Mononuclear cell (primary cell): ENCODE results near the gene BCL7A. TPM values are rescaled to one million over a fixed set of nuclear protein-coding genes. Genes with fewer than 3 reads are reported as not detected.
"Not testable (repeated sequence)": the region's sequence is repeated elsewhere in the genome, so short reads cannot be mapped to it uniquely, and the experiment has no call there.

Experiments
- H3K27me3 ChIP-seq: 2 replicates; pipeline ENCODE4 v1.6.0; 2011; ENCODE audit warnings: low read length, control low read depth; ENCODE audit not compliant: insufficient read depth
- H3K4me1 ChIP-seq: 2 replicates; pipeline ENCODE4 v1.5.1; 2011; ENCODE audit warnings: mild to moderate bottlenecking, low read length, control low read depth; ENCODE audit not compliant: insufficient read depth
- H3K4me3 ChIP-seq: 2 replicates; pipeline ENCODE4 v1.5.1; 2011; ENCODE audit warnings: mild to moderate bottlenecking, low read length, moderate library complexity
- H3K9me3 ChIP-seq: 2 replicates; pipeline ENCODE4 v1.5.1; 2011; ENCODE audit warnings: low read depth, mild to moderate bottlenecking, control low read depth, low read length
- total RNA-seq: library from RNA; depleted of rRNA; stranded (reverse); fragments of >200 nt; gene quantifications from one replicate; pipeline ENCODE4 v1.2.3, GENCODE V29; 2012

BCL7A gene
- total RNA-seq, 1 donor: 6.2 TPM

GRCh38 chr12:122051231-122051876 lies 29.7 kb downstream of the BCL7A start:
- Histone ChIP-seq H3K27me3 (no peaks in the 10 kb centered on the region), H3K9me3 (no peaks in the 10 kb centered on the region), H3K4me3 (no peak overlapping the region), H3K4me1 (peaks cover 4% of the 10 kb centered on the region)

GRCh38 chr12:122052285-122052684 lies 30.6 kb downstream of the BCL7A start:
- Histone ChIP-seq H3K27me3 (no peaks in the 10 kb centered on the region), H3K9me3 (no peaks in the 10 kb centered on the region), H3K4me1 (peaks cover 4% of the 10 kb centered on the region), H3K4me3 (no peak overlapping the region)

GRCh38 chr12:122054842-122055520 lies 33.3 kb downstream of the BCL7A start:
- H3K4me1 ChIP-seq: no peaks in the 10 kb centered on the region
- no peaks in the 10 kb centered on the region for H3K27me3 ChIP-seq
- H3K9me3 ChIP-seq: no peaks in the 10 kb centered on the region
- H3K4me3 ChIP-seq: no peak overlapping the region

GRCh38 chr12:122056406-122056805 lies 34.7 kb downstream of the BCL7A start:
- H3K4me3 ChIP-seq, H3K9me3 ChIP-seq, H3K4me1 ChIP-seq, H3K27me3 ChIP-seq: not testable (repeated sequence)

- Histone ChIP-seq H3K4me3 (no peak overlapping the region), H3K4me1 (no peaks in the 10 kb centered on the region), H3K27me3 (no peaks in the 10 kb centered on the region), H3K9me3 (no peaks in the 10 kb centered on the region)
Observed at GRCh38 chr12:122057007-122057735, 35.5 kb downstream of the BCL7A start.

- Histone ChIP-seq H3K9me3 (no peaks in the 10 kb centered on the region), H3K27me3 (no peaks in the 10 kb centered on the region), H3K4me1 (peaks cover 3% of the 10 kb centered on the region), H3K4me3 (no peak overlapping the region)
Observed at GRCh38 chr12:122057769-122058168, 36.1 kb downstream of the BCL7A start.

GRCh38 chr12:122058549-122059149 lies 37.0 kb downstream of the BCL7A start:
- H3K4me3 ChIP-seq: no peak overlapping the region
- no peaks in the 10 kb centered on the region for H3K27me3 ChIP-seq
- H3K4me1 ChIP-seq: peaks cover 12% of the 10 kb centered on the region
- H3K9me3 ChIP-seq: no peaks in the 10 kb centered on the region

- H3K9me3 ChIP-seq: no peaks in the 10 kb centered on the region
Observed at GRCh38 chr12:122059203-122059960, 37.7 kb downstream of the BCL7A start.

GRCh38 chr12:122060081-122060501 lies 38.4 kb downstream of the BCL7A start:
- Histone ChIP-seq H3K4me1 (peaks cover 16% of the 10 kb centered on the region), H3K4me3 (no peak overlapping the region), H3K9me3 (no peaks in the 10 kb centered on the region), H3K27me3 (no peaks in the 10 kb centered on the region)

More at GRCh38 chr12:122059203-122059960, 37.7 kb downstream of the BCL7A start:
- no peaks in the 10 kb centered on the region for H3K27me3 ChIP-seq
- no peak overlapping the region for H3K4me3 ChIP-seq
- H3K4me1 ChIP-seq: peaks cover 16% of the 10 kb centered on the region

GRCh38 chr12:122061253-122061652 lies 39.6 kb downstream of the BCL7A start:
- H3K4me3 ChIP-seq: no peak overlapping the region
- H3K9me3 ChIP-seq: no peaks in the 10 kb centered on the region
- peaks cover 16% of the 10 kb centered on the region for H3K4me1 ChIP-seq
- no peaks in the 10 kb centered on the region for H3K27me3 ChIP-seq

GRCh38 chr12:122062832-122063693 lies 41.4 kb downstream of the BCL7A start:
- no peaks in the 10 kb centered on the region for H3K9me3 ChIP-seq
- peaks cover 24% of the 10 kb centered on the region for H3K4me1 ChIP-seq
- no peaks in the 10 kb centered on the region for H3K27me3 ChIP-seq
- no peak overlapping the region for H3K4me3 ChIP-seq

- H3K9me3 ChIP-seq: no peaks in the 10 kb centered on the region
- H3K27me3 ChIP-seq: no peaks in the 10 kb centered on the region
- no peak overlapping the region for H3K4me3 ChIP-seq
- H3K4me1 ChIP-seq: peaks cover 30% of the 10 kb centered on the region
Observed at GRCh38 chr12:122063694-122064024, 42.0 kb downstream of the BCL7A start.

- Histone ChIP-seq H3K4me3 (no peak overlapping the region), H3K27me3 (no peaks in the 10 kb centered on the region), H3K4me1 (peaks cover 33% of the 10 kb centered on the region), H3K9me3 (no peaks in the 10 kb centered on the region)
Observed at GRCh38 chr12:122064025-122064777, 42.5 kb downstream of the BCL7A start.
